Thoracic aorta (tissue), 2 donors: ENCODE results near the gene TAAR2. TPM values are rescaled to one million over a fixed set of nuclear protein-coding genes. Genes with fewer than 3 reads are reported as not detected.

Experiments used
- ATAC-seq: fragments of 150-250 bp; one replicate; pipeline ENCODE4 v1.8.0; 2017; ENCODE audit warnings: low read depth; ENCODE audit not compliant: insufficient number of reproducible peaks, low FRiP score
- DNase-seq: peaks from one replicate; pipeline ENCODE4 v3.0.0-alpha.2; 2020; ENCODE audit warnings: low spot score
- H3K27ac ChIP-seq, 2 donors: fragments of 200-600 bp; sonication (generic); 1 replicate in 1 of 2; 2 replicates in 1 of 2; pipeline ENCODE4 v1.5.1; 2016; ENCODE audit warnings: mild to moderate bottlenecking in 2 of 2, moderate library complexity in 2 of 2
- H3K27me3 ChIP-seq: fragments of 200-600 bp; sonication (generic); replicated peaks from 2 replicates; pipeline ENCODE4 v1.6.0; 2016; ENCODE audit warnings: mild to moderate bottlenecking; ENCODE audit not compliant: insufficient read depth
- H3K36me3 ChIP-seq: fragments of 200-600 bp; sonication (generic); one replicate; pipeline ENCODE4 v1.5.1; 2016
- H3K4me1 ChIP-seq, 2 donors: fragments of 200-600 bp; sonication (generic); 1 replicate in 1 of 2; 2 replicates in 1 of 2; pipeline versions ENCODE4 v1.5.1 to v1.6.0; 2016; ENCODE audit warnings: low read depth in 2 of 2, mild to moderate bottlenecking in 1 of 2; ENCODE audit not compliant: control insufficient read depth in 1 of 2
- H3K4me3 ChIP-seq: fragments of 200-600 bp; sonication (generic); 2 replicates; pipeline ENCODE4 v1.5.1; 2016; ENCODE audit warnings: mild to moderate bottlenecking
- H3K9me3 ChIP-seq: fragments of 200-600 bp; sonication (generic); 2 replicates; pipeline ENCODE4 v1.5.1; 2016
- total RNA-seq, 2 donors: library from RNA; depleted of rRNA; stranded (reverse); fragments of >200 nt; gene quantifications; one replicate each; pipeline versions ENCODE4 v1.1.0 to v1.2.3, GENCODE V29; 2016
- TF ChIP-seq, protein P1 (sequence below): fragments of 200-600 bp; sonication (generic); IDR thresholded peaks from one replicate; pipeline ENCODE4 v1.5.1; 2019; ENCODE audit warnings: antibody characterized with exemption

TAAR2 gene
- total RNA-seq, 2 donors from 2014 or later = not detected

DNA sequence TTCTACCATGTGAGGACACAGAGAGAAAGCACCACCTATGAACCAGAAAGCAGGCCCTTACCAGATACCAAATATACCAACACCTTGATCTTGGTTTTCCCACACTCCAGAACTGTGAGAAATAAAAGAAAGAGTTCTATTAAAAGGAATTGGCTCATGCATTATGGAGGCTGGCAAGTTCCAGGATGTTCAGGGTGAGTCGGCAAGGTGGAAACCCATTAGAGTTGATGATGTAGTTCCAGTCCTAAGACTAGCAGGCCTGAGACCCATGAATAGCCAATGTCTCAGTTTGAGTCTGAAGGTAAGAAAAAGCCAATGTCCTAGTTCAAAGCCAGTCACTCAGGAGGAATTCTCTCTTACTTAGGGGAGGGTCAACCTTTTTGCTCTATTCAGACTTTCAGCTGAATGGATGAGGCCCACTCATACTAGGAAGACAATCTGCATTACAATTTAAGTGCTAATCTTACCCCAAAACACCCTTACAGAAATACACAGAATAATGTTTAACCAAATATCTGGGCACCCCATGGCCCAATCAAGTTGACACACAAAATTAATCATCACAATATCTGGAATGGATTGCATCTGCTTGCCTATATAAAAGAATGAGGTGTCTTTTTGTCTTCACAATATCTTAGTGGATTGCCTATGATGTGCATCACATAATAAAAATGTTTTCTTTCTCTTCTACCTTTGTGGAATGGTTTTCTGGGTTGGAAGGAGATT lies 40.4 kb upstream of the TAAR2 start:
- Histone ChIP-seq H3K9me3 (no peaks in the 10 kb centered on the region), H3K4me1 (no peaks in the 10 kb centered on the region), H3K27me3 (no peaks in the 10 kb centered on the region), H3K4me3 (no peak overlapping the region), H3K36me3 (no peaks in the 10 kb centered on the region), H3K27ac (no peak overlapping the region)
- ATAC-seq (no peak), DNase-seq (no peak)
- TF ChIP-seq, protein P1, sequence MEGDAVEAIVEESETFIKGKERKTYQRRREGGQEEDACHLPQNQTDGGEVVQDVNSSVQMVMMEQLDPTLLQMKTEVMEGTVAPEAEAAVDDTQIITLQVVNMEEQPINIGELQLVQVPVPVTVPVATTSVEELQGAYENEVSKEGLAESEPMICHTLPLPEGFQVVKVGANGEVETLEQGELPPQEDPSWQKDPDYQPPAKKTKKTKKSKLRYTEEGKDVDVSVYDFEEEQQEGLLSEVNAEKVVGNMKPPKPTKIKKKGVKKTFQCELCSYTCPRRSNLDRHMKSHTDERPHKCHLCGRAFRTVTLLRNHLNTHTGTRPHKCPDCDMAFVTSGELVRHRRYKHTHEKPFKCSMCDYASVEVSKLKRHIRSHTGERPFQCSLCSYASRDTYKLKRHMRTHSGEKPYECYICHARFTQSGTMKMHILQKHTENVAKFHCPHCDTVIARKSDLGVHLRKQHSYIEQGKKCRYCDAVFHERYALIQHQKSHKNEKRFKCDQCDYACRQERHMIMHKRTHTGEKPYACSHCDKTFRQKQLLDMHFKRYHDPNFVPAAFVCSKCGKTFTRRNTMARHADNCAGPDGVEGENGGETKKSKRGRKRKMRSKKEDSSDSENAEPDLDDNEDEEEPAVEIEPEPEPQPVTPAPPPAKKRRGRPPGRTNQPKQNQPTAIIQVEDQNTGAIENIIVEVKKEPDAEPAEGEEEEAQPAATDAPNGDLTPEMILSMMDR = no peak

DNA sequence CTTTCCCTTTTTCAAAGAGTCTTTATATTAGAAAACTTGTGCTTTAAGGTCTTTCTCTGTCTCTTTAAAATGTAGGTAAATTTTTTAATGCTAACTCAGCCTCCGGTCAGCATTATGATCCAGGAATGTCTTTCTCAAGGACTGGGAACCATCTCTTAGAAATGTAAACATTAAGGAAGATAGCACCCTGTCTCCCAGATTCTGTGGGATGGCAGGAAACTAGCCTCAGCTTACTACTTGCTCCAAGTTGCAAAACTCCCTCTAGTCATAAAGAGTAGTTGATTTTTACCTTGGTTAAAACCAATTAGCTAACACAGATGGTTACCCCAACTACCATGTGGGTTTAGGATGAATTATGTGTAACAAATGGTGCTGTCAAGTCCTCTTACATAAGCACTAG lies 39.6 kb upstream of the TAAR2 start:
- DNase-seq = no peak
- Histone ChIP-seq H3K9me3 (no peaks in the 10 kb centered on the region), H3K36me3 (no peaks in the 10 kb centered on the region), H3K4me3 (no peak overlapping the region), H3K4me1 (no peaks in the 10 kb centered on the region), H3K27ac (no peak overlapping the region), H3K27me3 (no peaks in the 10 kb centered on the region)
- no peak for ATAC-seq
- TF ChIP-seq, protein P1 = no peak

DNA sequence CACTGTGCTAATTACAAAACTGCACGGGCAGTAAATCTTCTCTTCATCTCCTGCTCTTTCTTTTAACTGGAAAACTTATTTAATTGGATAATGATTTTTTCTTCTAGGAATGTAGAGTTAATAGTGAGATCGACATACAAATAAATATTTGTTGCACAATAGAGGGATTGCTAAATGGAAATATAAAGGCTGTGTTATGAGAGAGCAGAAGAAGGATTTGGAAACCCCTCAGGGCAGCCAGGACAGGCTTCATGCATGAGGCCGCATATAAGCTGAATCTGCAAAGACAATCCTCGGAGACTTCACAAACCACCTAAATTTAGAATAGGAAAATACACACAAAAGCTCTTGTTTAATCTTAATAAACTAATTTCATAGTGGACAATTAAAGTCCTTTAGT lies 37.8 kb upstream of the TAAR2 start:
- DNase-seq (no peak), ATAC-seq (no peak)
- Histone ChIP-seq H3K27ac (no peak overlapping the region), H3K27me3 (no peaks in the 10 kb centered on the region), H3K4me3 (no peak overlapping the region), H3K36me3 (no peaks in the 10 kb centered on the region), H3K4me1 (no peaks in the 10 kb centered on the region), H3K9me3 (no peaks in the 10 kb centered on the region)
- TF ChIP-seq, protein P1 = no peak

DNA sequence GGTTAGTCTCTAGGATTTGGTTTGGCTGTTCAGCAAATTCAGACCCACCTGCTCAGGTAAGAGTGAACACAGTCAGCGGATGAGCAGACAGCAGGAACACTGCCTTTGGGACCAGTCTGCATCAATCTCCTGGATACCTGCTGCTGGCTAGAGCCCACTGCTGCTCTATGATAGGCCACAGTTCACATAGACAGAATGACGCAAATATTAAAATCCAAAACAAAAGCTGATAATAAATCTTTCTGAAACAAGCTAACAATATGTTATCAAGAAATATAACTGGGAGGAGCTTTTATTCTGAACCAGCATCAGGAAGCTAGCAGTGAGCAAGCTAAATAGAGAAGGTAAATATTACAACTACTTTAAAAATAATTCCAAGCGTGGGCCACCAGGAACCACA lies 35.0 kb upstream of the TAAR2 start, which contains the start of gene TAAR1:
Gene TAAR1 (minus strand): TSS at position 101 of the 400 bp plus-strand sequence. CDS start 13,179 bp downstream, outside the sequence.
- ATAC-seq (no peak), DNase-seq (no peak)
- no peaks in the 10 kb centered on the region for H3K36me3 ChIP-seq
- H3K27me3 ChIP-seq = no peaks in the 10 kb centered on the region
- TF ChIP-seq, protein P1 = no peak
- no peaks in the 10 kb centered on the region for H3K4me1 ChIP-seq
- H3K4me3 ChIP-seq = no peak within 1 kb of the TSS
- no peaks in the 10 kb centered on the region for H3K9me3 ChIP-seq
- H3K27ac ChIP-seq = no peak within 1 kb of the TSS

DNA sequence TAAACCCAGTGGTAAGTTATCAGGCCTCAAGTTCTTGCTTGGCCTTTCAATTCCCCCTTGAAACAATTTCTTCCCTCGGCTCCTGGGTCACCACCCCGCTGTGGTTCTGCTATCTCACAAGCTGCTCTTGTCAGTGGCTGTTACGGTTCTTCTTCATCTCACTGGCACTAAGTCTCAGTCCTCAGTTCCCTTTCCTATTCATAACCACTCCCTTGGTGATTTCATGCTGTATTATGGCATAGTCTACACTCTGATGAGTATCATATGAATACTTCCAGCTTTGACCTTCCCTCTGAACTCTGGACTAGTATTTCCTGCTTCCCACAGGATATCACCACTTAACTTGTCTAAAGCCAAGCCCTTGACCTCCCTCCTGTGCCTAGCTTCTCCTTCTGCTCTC lies 27.0 kb upstream of the TAAR2 start:
- Histone ChIP-seq H3K27ac (no peak overlapping the region), H3K27me3 (no peaks in the 10 kb centered on the region), H3K4me1 (peaks cover 5 to 13% of the 10 kb centered on the region in 2 donors), H3K36me3 (no peaks in the 10 kb centered on the region), H3K4me3 (no peak overlapping the region), H3K9me3 (no peaks in the 10 kb centered on the region)
- DNase-seq = no peak
- ATAC-seq = no peak
- TF ChIP-seq, protein P1 = no peak
